ENCODE data around the gene TMEM240.

Gene TMEM240

DNA sequence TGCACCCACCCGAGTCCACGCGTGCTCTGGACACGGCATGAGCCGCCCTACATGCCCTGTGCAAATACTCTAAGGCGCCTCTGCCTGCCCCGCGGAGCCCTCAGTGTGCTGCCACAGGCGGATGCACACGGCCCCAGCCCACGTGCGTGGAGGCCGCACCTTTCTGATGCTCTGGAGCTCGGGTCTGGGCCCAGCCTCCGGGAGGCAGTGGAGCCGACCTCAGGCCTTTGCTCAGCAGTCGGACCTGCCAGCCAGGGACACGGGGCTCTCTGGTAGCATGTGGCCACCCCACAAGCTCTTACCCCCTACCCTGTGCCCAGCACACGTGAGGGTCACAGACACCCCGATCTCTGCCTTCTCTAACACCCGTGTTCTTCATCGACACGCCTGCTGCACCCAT, 2.1 kb downstream of the TMEM240 start:
- H3K4me3 ChIP-seq (ENCODE audit: low read depth, low read length): no peak overlapping the region
- TF ChIP-seq, protein P1, sequence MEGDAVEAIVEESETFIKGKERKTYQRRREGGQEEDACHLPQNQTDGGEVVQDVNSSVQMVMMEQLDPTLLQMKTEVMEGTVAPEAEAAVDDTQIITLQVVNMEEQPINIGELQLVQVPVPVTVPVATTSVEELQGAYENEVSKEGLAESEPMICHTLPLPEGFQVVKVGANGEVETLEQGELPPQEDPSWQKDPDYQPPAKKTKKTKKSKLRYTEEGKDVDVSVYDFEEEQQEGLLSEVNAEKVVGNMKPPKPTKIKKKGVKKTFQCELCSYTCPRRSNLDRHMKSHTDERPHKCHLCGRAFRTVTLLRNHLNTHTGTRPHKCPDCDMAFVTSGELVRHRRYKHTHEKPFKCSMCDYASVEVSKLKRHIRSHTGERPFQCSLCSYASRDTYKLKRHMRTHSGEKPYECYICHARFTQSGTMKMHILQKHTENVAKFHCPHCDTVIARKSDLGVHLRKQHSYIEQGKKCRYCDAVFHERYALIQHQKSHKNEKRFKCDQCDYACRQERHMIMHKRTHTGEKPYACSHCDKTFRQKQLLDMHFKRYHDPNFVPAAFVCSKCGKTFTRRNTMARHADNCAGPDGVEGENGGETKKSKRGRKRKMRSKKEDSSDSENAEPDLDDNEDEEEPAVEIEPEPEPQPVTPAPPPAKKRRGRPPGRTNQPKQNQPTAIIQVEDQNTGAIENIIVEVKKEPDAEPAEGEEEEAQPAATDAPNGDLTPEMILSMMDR (IDR thresholded peaks at IDR 0.05; ENCODE audit: insufficient read depth, low read length, missing control alignments): no peak
- DNase-seq (ENCODE audit: low read depth, low spot score): no peak
- ChIA-PET CTCF (no interaction called here), POLR2A (no interaction called here)

DNA sequence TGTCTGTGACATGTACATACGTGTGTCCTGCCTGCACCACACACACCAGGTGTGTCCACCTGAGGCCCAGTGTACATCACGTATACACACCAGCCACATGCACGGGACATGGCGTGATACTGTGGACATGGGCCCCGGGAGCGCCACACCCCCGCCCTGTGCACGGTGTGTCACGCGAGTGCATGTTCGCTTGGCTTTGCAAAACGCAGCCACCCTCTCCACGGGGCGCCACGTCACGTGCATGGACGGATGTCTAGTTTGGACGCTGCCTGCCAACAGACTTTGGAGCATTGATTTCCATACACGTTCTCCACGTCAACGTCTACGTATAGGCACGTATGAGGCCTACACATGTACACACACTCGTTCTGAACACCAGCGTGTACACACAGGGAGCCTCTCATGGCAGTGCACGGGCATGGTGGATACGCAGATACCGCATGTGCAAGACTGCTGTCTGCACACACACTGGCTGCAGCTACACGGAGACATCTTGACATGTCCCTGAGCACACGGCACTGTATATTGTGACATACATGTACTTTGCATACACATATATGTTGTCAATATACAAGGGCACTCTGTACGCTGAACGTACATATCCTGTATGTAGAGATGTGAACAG, 2.7 kb downstream of the TMEM240 start:
- DNase-seq (ENCODE audit: low read depth, low spot score): no peak
- H3K4me3 ChIP-seq (ENCODE audit: low read depth, low read length): peak overlapping the region; percentile 3; the same call in 1 of the 2 replicates
- ChIA-PET POLR2A (no interaction called here), CTCF (no interaction called here)
- TF ChIP-seq, protein P1 (IDR thresholded peaks at IDR 0.05; ENCODE audit: insufficient read depth, low read length, missing control alignments): no peak

DNA sequence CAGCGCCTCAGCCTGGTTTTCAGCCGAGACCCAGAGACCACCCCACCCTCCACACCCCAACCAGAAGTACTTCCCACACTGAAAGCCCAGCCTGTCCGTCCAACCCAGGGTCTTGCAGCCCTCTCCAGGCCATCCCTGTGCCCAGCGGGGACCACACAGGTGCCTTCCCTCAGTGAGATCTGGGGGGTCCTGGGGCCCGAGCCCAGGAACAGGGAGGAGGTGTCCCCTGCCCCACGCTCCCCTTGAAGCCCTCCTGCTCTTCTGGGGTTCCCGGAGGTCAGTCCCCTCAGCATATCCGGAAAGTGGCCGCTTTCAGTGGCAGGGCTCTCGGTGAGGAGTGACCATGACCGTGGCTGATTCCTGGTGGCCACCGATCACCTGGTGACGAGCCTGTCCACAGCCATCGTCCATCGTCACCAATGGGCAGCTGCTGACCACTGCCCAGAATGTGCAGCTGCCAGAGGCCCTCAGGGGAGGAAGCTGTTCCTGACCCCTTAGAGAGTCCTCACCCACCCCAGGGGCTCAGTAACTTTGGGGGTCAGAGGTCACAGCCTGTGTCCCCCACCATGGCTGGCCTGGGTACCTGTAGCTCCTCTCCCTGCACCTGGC, 3.4 kb downstream of the TMEM240 start:
- no peak overlapping the region for H3K4me3 ChIP-seq (ENCODE audit: low read depth, low read length)
- CTCF ChIA-PET: no interaction called here
- TF ChIP-seq, protein P1 (IDR thresholded peaks at IDR 0.05; ENCODE audit: insufficient read depth, low read length, missing control alignments): no peak
- no peak for DNase-seq (ENCODE audit: low read depth, low spot score)
- POLR2A ChIA-PET: no interaction called here

DNA sequence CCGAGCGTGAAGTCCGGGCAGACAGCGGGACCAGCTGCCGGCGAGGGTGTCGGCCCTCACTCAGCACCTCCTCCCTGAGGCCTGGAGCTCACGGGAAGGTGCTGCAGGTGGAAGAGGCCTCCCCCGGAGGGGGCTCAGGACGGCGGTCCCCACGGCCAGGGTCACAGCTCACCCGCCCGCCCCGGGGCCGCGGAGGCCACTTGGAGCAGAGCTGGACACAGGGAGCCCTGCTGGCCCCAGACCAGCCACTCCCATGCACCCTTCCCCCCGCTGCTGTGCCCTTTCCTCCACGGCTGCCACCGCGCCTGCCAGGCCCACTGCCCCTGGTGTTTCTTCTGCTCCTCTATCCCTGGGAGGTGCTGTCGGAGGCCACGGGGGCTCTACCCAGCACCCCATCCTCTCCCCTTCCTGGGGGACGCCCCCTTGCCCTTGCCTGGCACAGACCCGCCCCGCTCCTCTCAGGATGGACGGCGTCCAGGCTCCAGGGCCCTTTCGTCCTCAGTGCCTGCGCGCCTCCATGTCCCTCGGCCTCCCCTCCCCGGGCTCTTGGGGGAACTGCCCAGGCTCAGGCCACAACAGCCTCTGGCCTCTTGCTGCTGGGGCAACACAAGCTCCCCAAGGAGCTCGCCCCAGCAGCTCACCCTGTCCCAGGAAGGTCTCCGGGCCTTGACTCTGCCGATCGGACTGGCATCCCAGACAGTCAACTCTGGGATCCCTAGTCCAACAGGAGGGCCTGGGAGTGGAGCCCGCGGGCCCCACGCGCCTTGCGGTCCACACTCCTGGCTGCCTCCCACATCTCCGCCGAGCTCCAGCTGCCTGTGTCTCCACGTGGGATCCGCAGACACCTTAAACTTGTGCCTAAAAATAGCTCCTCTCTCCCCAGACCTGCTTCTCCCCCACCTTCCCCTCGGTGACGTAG, 4.1 kb downstream of the TMEM240 start:
- no peak for DNase-seq (ENCODE audit: low read depth, low spot score)
- CTCF ChIA-PET: no interaction called here

DNA sequence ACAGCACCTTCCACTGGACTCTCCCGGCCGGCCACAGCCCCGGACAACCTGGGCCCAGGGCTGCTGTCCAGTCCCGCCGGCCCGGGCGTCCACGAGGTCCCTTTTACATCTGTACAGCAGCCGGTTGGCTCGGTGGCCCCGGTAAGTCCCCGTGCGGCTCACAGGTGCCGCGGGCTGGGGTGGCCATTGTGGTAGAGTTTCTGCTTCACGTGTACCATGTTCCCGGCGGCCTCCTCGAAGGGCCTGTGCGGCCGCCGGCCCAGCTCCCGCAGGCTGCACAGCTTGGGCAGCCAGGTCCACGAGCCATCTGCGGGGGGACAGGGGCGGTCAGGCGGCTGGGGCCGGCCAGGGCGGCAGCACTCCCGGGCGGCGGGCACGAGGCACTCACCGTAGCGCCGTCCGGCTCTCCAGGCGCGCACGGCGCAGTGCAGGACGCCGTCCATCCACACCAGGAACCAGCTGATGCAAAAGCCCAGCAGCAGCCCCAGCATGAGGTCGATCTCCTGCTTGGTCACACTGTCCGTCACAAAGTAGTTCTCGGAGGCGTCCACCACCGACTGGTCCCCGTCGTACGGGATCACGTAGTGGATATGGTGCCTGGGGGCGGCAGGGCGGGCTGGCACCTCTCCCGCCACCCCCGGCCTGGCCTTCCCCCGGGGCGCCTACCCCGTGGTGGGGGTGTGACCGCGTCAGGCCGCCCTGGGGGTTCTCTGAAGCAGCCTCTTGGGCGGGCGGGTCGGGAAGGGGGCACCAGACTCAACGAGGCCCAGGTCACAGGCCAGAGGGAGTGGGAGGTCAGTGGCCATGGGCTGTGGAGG, 5.0 kb downstream of the TMEM240 start:
- POLR2A ChIA-PET: no interaction called here
- no peak overlapping the region for H3K4me3 ChIP-seq (ENCODE audit: low read depth, low read length)
- no peak for DNase-seq (ENCODE audit: low read depth, low spot score)
- TF ChIP-seq, protein P1 (IDR thresholded peaks at IDR 0.05; ENCODE audit: insufficient read depth, low read length, missing control alignments): no peak
- CTCF ChIA-PET: no interaction called here

More for the DNA sequence above, 4.1 kb downstream of the TMEM240 start:
- TF ChIP-seq, protein P1 (IDR thresholded peaks at IDR 0.05; ENCODE audit: insufficient read depth, low read length, missing control alignments): no peak
- POLR2A ChIA-PET: no interaction called here
- no peak overlapping the region for H3K4me3 ChIP-seq (ENCODE audit: low read depth, low read length)
